Head of caudate nucleus (tissue), 42 donors: ENCODE data around the gene SPG21.
"Not testable (repeated sequence)": the region's sequence is repeated elsewhere in the genome, so short reads cannot be mapped to it uniquely, and the experiment has no call there.

Source experiments
- DNase-seq, 42 donors: peaks; one replicate each; pipeline versions ENCODE4 v3.0.0 to v3.0.0-alpha.2; 2020 to 2021; ENCODE audit warnings: mixed read lengths in 7 of 42
- intact Hi-C: fragments of 100-400 bp; cut with DNase I; formaldehyde crosslinking; loops from one replicate; pipeline ENCODE4 v1.15.0; 2022

SPG21 gene, protein sequence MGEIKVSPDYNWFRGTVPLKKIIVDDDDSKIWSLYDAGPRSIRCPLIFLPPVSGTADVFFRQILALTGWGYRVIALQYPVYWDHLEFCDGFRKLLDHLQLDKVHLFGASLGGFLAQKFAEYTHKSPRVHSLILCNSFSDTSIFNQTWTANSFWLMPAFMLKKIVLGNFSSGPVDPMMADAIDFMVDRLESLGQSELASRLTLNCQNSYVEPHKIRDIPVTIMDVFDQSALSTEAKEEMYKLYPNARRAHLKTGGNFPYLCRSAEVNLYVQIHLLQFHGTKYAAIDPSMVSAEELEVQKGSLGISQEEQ

DNA sequence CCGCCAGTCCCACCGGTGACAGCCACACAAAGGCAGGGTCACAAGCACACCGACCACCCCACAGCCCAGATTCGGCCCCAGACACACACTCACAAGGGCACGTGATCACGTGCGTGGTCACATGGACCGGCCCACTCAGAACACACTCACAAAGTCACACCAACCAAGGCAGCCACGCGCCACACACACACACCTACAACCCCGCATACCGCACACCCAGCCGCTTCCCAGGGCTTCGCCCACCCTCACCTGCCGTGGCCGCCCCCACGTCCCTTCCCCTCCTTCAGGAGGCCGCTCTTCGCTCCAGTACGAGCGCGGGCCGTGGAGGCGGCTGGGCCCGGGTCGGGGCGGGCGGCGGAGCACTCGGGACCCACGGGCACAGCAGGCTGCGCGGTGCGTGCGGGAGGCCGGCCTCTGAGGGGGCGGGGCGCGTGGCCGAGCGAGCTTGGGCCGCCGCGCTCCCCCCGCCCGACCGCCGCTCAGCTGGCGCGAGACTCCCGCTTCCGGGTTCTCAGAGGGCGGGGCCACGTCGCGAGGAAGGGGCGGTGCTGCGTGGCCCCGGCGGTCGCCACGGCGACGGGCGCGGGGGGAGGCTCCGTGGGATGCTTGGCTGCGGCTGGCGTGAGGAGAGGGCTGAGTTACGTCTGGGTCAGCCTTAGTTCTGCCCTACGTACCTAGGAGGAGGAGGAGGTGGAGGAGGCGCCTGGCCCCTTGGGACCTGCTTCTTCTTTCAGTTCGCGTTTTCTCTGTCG lies at the start of gene SPG21:
Gene SPG21, minus strand, starts transcription at position 499 of the 752 bp plus-strand sequence. CDS start 6,345 bp downstream, outside the sequence.
- intact Hi-C loops, result no loop called here
- DNase-seq, result peak; percentile 74 to 98 (median 94)

GRCh38 chr15:65038836-65039235 lies 49.1 kb upstream of the SPG21 start:
- DNase-seq, result no peak
- intact Hi-C loops, result no loop called here

GRCh38 chr15:65038428-65038827 lies 48.7 kb upstream of the SPG21 start:
- DNase-seq, result no peak
- intact Hi-C loops, result no loop called here

DNA sequence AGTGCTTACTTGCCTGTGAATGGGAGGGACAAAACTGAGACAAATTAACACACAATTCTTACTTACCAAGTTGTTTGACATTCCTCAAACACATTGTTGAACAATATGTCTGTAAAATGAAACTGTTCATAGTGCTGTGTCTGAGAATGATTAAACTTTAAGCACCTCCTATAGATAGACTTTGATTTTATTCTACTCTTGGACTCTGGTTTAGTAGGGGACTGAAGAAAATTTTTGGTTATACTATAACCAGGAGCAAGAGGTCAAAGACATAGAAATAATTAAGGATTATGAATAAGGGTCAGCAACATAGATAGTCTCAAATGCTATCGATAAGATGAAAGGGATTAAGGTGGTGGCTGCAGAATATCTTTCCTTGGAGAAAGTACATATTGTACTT lies 47.6 kb upstream of the SPG21 start:
- no peak for DNase-seq
- intact Hi-C loops, result no loop called here

DNA sequence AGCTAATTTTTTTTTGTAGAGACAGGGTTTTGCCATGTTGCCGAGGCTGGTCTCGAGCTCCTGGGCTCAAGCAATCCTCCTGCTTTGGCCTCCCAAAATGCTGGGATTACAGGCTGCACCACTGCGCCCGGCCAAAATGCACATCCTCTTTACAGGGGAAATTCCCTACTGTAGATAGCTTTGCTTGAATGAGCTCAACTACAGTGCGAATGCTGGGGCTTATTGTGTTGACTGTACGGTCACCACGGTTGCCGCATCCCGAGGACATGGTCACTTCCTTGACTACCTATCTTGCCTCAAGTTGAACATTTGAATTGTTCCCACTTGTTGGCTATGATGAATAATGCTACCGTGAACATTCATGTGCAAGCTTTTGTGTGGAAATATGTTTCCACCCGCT lies 45.0 kb upstream of the SPG21 start:
- no peak for DNase-seq
- intact Hi-C loops, result no loop called here

DNA sequence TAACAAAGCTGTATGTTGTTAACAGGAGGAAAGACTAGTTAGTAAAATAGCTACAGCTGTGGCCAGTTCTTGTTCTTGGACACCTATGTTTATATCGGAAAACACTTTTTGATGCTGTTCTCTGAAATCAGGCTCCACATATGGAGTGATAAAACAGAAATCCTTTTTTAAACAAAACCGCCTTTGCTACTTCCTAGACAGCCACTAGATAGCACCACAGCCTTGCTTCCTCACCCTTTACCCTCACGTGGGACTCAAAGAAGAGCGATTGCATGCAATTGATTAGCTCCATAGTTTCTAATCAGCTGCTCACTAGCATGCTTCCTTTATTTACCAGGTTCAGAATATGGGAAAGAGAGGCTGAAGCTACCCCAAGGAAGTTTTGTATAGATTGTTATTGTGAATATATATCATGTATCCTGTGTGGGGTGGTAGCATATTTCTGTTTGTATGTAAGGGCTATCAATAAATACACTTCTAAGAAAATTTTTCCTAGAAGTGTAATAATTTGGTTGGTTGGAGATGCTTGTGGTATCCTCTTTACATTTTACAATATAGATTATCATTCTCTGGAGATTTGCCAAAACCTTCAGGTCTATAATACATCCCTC lies 44.0 kb upstream of the SPG21 start:
- peak in 19 of 42 donors; percentile 21 to 68 (median 45) for DNase-seq
- intact Hi-C loops, result no loop called here

DNA sequence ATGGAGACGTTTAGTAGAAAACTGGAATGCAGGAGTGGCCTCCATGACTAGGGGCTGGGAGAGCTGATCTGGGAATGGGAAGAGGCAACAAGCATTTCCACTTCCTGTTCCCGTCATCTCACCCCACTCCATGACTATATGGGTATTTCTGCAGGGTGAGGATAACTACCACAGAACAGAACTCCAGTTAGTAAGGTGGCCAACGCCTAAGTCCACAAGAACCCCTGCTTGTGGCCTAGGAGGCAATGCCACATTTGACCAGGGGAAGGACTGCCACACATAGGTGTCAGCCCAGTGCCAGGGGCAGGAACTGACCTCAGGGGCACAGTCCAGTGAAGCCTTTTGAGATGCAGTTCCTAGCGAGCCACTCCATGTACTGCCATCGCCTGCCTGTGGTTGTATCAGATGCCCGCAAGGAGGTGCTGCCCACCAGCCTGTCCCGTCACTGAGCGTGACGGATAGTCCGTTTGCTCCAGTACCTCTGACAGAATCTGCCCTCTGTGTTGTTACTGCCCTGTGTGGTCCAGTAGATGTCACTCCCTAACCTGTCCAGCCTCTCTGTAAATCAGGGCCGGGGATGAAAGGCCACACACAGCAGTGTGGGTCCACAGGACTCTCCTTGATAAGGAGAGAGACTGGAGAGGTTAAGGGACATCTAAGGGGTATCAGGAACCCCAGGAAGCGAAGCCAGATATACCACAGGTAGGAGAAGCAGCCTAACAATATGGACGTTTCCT lies 43.3 kb upstream of the SPG21 start:
- DNase-seq, result peak in 35 of 42 donors; percentile 23 to 77 (median 50)
- intact Hi-C loops, result no loop called here

- intact Hi-C loops, result no loop called here
Measured at GRCh38 chr15:65029736-65030208, 40.1 kb upstream of the SPG21 start.

GRCh38 chr15:65028921-65029735 lies 39.4 kb upstream of the SPG21 start, which contains the start of gene MTFMT:
Gene MTFMT, minus strand, starts transcription at chr15:65029639. Its CDS starts 26 bp downstream, at chr15:65029613.
- peak; percentile 77 to 97 (median 93) for DNase-seq
- intact Hi-C loops, result no loop called here

More at GRCh38 chr15:65029736-65030208, 40.1 kb upstream of the SPG21 start:
- DNase-seq, result peak in 3 of 42 donors; percentile 11 to 35 (median 23)

DNA sequence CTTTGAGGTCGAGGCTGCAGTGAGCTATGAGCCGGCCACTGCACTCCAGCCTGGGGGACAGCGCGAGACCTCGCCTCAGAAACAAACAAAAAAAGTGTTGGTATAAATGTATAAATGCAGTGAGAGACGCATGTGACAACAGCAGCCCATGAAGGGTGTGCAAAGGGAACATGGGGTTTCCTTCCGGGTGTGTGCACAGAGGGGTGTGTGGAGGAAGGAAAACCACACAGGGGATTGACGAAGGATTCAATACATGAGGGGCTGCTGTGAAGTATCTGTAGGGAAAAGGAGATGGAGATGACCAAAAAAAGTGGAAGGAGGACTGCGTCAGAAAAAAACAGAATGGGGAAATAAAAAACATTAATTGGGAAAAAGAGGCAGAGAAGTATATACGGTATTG lies 38.6 kb upstream of the SPG21 start:
- DNase-seq, result peak in 3 of 42 donors; percentile 7 to 39 (median 25)
- intact Hi-C loops, result no loop called here

GRCh38 chr15:65027593-65027992 lies 37.9 kb upstream of the SPG21 start:
- intact Hi-C loops, result no loop called here
- no peak for DNase-seq

DNA sequence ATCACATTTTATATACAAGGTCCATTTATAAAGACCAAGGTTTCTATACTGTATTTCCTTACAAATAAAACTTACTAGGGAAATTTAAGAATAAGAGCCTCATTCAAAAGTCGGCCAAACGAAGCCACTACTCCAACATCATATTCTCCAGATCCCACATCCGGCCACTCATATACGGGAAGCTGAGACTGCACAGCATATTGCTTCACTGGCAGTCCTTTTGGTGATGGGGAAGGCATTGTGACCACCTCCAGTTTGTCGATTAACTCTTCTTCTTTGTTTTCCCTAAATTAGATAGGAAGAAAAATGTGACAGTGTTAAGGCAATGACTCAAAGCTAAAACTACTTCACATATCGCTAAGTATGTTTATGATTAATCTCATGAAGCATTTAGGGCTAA lies 37.0 kb upstream of the SPG21 start:
- no peak for DNase-seq
- intact Hi-C loops, result no loop called here

- intact Hi-C loops, result no loop called here
- DNase-seq, result no peak
Measured at GRCh38 chr15:65021488-65021887, 31.8 kb upstream of the SPG21 start.

- intact Hi-C loops, result no loop called here
- DNase-seq, result no peak
Measured at GRCh38 chr15:65020419-65020818, 30.7 kb upstream of the SPG21 start.

DNA sequence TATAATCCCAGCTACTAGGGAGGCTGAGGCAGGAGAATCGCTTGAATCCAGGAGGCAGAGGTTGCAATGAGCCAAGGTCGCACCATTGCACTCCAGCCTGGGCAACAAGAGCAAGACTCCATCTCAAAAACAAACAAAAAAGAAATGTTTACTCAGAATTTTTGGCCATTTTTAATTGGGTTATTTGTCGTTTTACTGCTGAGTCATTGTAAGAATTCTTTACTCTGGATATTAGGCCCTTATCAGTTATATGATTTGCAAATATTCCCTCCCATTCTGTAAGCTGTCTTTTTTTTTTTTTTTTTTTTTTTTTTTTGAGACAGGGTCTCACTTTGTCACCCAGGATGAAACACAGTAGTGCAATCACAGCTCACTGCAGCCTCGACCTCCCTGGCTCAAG lies 21.5 kb upstream of the SPG21 start:
- DNase-seq, intact Hi-C loops: not testable (repeated sequence)

DNA sequence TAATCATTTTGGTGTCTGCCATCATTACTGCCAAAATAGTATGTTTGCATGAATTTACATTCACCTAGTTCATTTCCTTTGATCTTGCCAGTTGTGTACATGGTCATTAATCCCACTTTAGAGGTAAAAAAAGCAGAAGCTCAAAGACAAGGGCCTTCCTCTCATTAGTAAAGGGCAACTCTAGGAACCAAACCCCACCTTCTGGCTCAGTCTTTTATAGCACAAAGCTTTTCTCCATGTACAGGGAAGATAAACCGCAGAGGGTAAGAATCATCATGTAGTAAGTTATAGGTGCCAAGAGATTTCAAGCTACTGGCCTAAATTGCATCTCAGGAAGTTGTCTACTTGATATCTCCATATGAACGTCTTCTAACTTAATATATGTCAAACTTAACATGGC lies 19.3 kb upstream of the SPG21 start:
- intact Hi-C loops, result no loop called here
- DNase-seq, result no peak

- intact Hi-C loops, result no loop called here
Measured at GRCh38 chr15:65006876-65007275, 17.2 kb upstream of the SPG21 start.

DNA sequence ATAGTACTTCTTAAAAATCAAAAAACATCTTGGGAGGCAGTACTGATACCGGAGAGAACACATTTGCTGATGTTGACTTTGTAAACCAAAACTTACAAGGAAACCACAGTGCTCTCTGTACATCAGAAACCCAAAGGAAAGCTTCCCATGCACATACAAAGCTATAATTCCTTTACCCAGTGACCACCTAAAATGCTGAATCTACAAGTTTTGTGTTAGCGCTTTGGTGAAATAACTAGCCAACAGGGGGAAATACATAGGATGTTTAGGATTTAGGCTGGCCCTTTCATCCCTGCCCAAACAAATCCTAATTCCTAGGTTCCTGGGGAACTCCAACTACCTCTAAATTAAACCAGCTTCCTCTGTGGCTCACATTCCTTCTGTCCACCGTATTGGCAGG lies 15.3 kb upstream of the SPG21 start:
- DNase-seq, result no peak
- intact Hi-C loops, result no loop called here

More at GRCh38 chr15:65006876-65007275, 17.2 kb upstream of the SPG21 start:
- no peak for DNase-seq
